Endothelial cell of umbilical vein (primary cell): ENCODE measurements around the gene TMEM140. TPM values are rescaled to one million over a fixed set of nuclear protein-coding genes. Genes with fewer than 3 reads are reported as not detected.

Source experiments
- BruUV-seq: library from RNA; stranded (reverse); fragments of 400-500 nt; replicated peaks from 2 replicates; lab custom pipeline; 2021; lab: Mats Ljungman, UMichigan
- CTCF ChIA-PET: fragments of 300-600, 350-600 bp; sonication (Branson Sonifier 250); formaldehyde crosslinking; loops from one replicate; lab custom pipeline; 2021; ENCODE audit warnings: antibody characterized with exemption, inconsistent platforms; lab: Charles Lee
- POLR2A ChIA-PET: fragments of 300-600, 350-600 bp; sonication (Branson Sonifier 250); formaldehyde crosslinking; loops from one replicate; lab custom pipeline; 2021; ENCODE audit warnings: antibody characterized with exemption, inconsistent platforms; lab: Charles Lee
- DNase-seq: peaks from one replicate; pipeline ENCODE4 v3.0.0-alpha.2; 2011; ENCODE audit warnings: low read depth, low spot score
- FAIRE-seq: peaks from 2 replicates; lab custom pipeline; 2011; peaks lifted over from hg19 to GRCh38; lab: Jason Lieb, UNC
- H2AFZ ChIP-seq: 2 replicates; pipeline ENCODE4 v1.6.0; 2012; ENCODE audit warnings: low read depth, low read length, control low read depth, inconsistent platforms
- H3K27ac ChIP-seq: 2 replicates; pipeline ENCODE4 v1.5.1; 2011; ENCODE audit warnings: low read depth, mild to moderate bottlenecking, control low read depth, low read length, moderate library complexity; ENCODE audit not compliant: insufficient read depth
- H3K27me3 ChIP-seq, 2 experiments: 2 replicates each; pipeline versions ENCODE4 v1.6.0 to v1.6.1; 2011; ENCODE audit warnings: low read length in 2 of 2, mixed read lengths in 1 of 2; ENCODE audit not compliant: control insufficient read depth in 2 of 2, insufficient read depth in 2 of 2
- H3K36me3 ChIP-seq, 2 experiments: 2 replicates in 1 of 2; 3 replicates in 1 of 2; pipeline ENCODE4 v1.5.1; 2011; ENCODE audit warnings: low read length in 2 of 2, mild to moderate bottlenecking in 1 of 2, moderate library complexity in 1 of 2; ENCODE audit not compliant: control insufficient read depth in 2 of 2, insufficient read depth in 2 of 2; ENCODE audit errors: extremely low read depth in 1 of 2
- H3K4me1 ChIP-seq: 3 replicates; pipeline ENCODE4 v1.5.1; 2011; ENCODE audit warnings: mild to moderate bottlenecking, low read length; ENCODE audit not compliant: control insufficient read depth, insufficient read depth; ENCODE audit errors: extremely low read depth
- H3K4me2 ChIP-seq: 2 replicates; pipeline ENCODE4 v1.6.1; 2011; ENCODE audit warnings: low read length, control low read depth, mixed read lengths; ENCODE audit not compliant: insufficient read depth
- H3K4me3 ChIP-seq, 3 experiments: fragments of 200-600 bp in 1 of 3; sonication (generic), shearing (Covaris generic) in 1 of 3; replicated peaks in 1 of 3; 2 replicates each; pipeline ENCODE4 v1.5.1; 2011 to 2016; ENCODE audit warnings: control low read depth in 3 of 3, low read length in 3 of 3, mild to moderate bottlenecking in 2 of 3, inconsistent platforms in 1 of 3, low read depth in 1 of 3, moderate library complexity in 1 of 3; ENCODE audit not compliant: insufficient read depth in 1 of 3
- H3K79me2 ChIP-seq: 2 replicates; pipeline ENCODE4 v1.6.0; 2012; ENCODE audit warnings: low read length, inconsistent platforms; ENCODE audit not compliant: control insufficient read depth, insufficient read depth
- H3K9ac ChIP-seq: replicated peaks from 2 replicates; pipeline ENCODE3; 2011; ENCODE audit warnings: low read length, control low read depth; ENCODE audit not compliant: insufficient read depth; ENCODE audit errors: extremely low read depth
- H3K9me1 ChIP-seq: replicated peaks from 3 replicates; pipeline ENCODE4 v1.6.0; 2011; ENCODE audit warnings: mild to moderate bottlenecking, low read length; ENCODE audit not compliant: control insufficient read depth, insufficient read depth; ENCODE audit errors: extremely low read depth
- H3K9me3 ChIP-seq: replicated peaks from 2 replicates; pipeline ENCODE4 v1.5.1; 2012; ENCODE audit warnings: low read length, inconsistent platforms; ENCODE audit not compliant: control insufficient read depth, insufficient read depth
- H4K20me1 ChIP-seq: replicated peaks from 2 replicates; pipeline ENCODE3; 2011; ENCODE audit warnings: mild to moderate bottlenecking, low read length; ENCODE audit not compliant: control insufficient read depth, insufficient read depth; ENCODE audit errors: extremely low read depth
- EZH2 ChIP-seq: IDR thresholded peaks from 2 replicates; pipeline ENCODE4 v1.6.1; 2012; ENCODE audit warnings: borderline replicate concordance, low read depth, mild to moderate bottlenecking, moderate library complexity, low read length, inconsistent platforms; ENCODE audit not compliant: severe bottlenecking
- FOS ChIP-seq: IDR thresholded peaks from 2 replicates; pipeline ENCODE4 v1.6.1; 2011; ENCODE audit warnings: mild to moderate bottlenecking, low read length, moderate library complexity, borderline replicate concordance; ENCODE audit not compliant: insufficient read depth
- GATA2 ChIP-seq: IDR thresholded peaks from 2 replicates; pipeline ENCODE4 v1.7.0; 2011; ENCODE audit warnings: low read depth, mild to moderate bottlenecking, moderate library complexity, mixed read lengths, low read length; ENCODE audit not compliant: insufficient read length, insufficient read depth
- JUN ChIP-seq: IDR thresholded peaks from 2 replicates; pipeline ENCODE4 v1.6.1; 2011; ENCODE audit warnings: borderline replicate concordance, low read depth; ENCODE audit not compliant: insufficient read length, insufficient read depth
- MYC ChIP-seq: IDR thresholded peaks from one replicate; pipeline ENCODE4 v1.6.1; 2011; ENCODE audit warnings: mild to moderate bottlenecking, low read depth, low read length
- POLR2A ChIP-seq: IDR thresholded peaks from 2 replicates; pipeline ENCODE4 v1.6.1; 2012; ENCODE audit warnings: low read depth, mild to moderate bottlenecking, control low read depth, low read length
- POLR2AphosphoS5 ChIP-seq: IDR thresholded peaks from 2 replicates; pipeline ENCODE4 v1.6.1; 2012; ENCODE audit warnings: low read depth, mild to moderate bottlenecking, control low read depth, low read length, moderate library complexity; ENCODE audit not compliant: insufficient read depth
- dilution Hi-C: fragments of 300-500 bp; cut with MboI; formaldehyde crosslinking; loops from one replicate; pipeline ENCODE4 v1.15.0; 2019; ENCODE audit warnings: low sequenced_read_pairs; ENCODE audit not compliant: extremely low pct_ligation_motif_present
- intact Hi-C: fragments of 100-400 bp; cut with micrococcal nuclease; formaldehyde crosslinking; loops from one replicate; pipeline ENCODE4 v1.10.0; 2022
- polyA plus RNA-seq, 4 experiments: library from polyadenylated mRNA; depleted of rRNA in 3 of 4; stranded (reverse) in 3 of 4; unstranded in 1 of 4; fragments of >200 nt; gene quantifications; 2 replicates each; pipeline versions ENCODE4 v1.2.1 to v1.2.3, GENCODE V29; 2011 to 2012; ENCODE audit warnings: missing spikeins in 1 of 4
- total RNA-seq: library from RNA; stranded (reverse); gene quantifications from 2 replicates; pipeline ENCODE4 v1.2.3, GENCODE V29; 2021
- TF ChIP-seq, protein P1 (sequence below): IDR thresholded peaks from 2 replicates; pipeline ENCODE4 v1.6.1; 2011; ENCODE audit not compliant: insufficient read depth, insufficient read length
- TF ChIP-seq, protein P2 (sequence below), 2 donors: IDR thresholded peaks; 1 replicate in 1 of 2; 2 replicates in 1 of 2; pipeline ENCODE4 v1.5.1; 2011; ENCODE audit warnings: low read length in 2 of 2, mild to moderate bottlenecking in 2 of 2, moderate library complexity in 2 of 2, control low read depth in 1 of 2, inconsistent platforms in 1 of 2, low read depth in 1 of 2; ENCODE audit not compliant: insufficient read depth in 1 of 2; ENCODE audit errors: extremely low read depth in 1 of 2

TMEM140 gene
- total and polyA plus RNA-seq, 2 donors (not counting 3 experiments of a cell fraction or from before 2014, with no cell fraction given) = 17.9 to 26.5 TPM

- no peaks in the 10 kb centered on the region for H3K36me3 ChIP-seq
- dilution Hi-C loops (no loop called here), intact Hi-C loops (no loop called here)
- POLR2A ChIA-PET = no interaction called here
- H3K9me3 ChIP-seq = no peaks in the 10 kb centered on the region
- H2AFZ ChIP-seq = no peak overlapping the region
- no peaks in the 10 kb centered on the region for H3K79me2 ChIP-seq
- TF ChIP-seq, protein P1, sequence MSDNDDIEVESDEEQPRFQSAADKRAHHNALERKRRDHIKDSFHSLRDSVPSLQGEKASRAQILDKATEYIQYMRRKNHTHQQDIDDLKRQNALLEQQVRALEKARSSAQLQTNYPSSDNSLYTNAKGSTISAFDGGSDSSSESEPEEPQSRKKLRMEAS = no peak
- TF ChIP-seq MYC = no peak
- TF ChIP-seq POLR2AphosphoS5 = no peak
- TF ChIP-seq EZH2 = no peak
- no peak for TF ChIP-seq POLR2A
- TF ChIP-seq FOS = no peak
- BruUV-seq = no TSS peak
- DNase-seq (no peak), FAIRE-seq (no peak)
- H3K9ac ChIP-seq = no peak overlapping the region
- no peak overlapping the region for H3K27ac ChIP-seq
- H3K27me3 ChIP-seq = no peaks in the 10 kb centered on the region
- no peak overlapping the region for H3K4me3 ChIP-seq
- no peaks in the 10 kb centered on the region for H4K20me1 ChIP-seq
- H3K4me1 ChIP-seq = peaks cover 4% of the 10 kb centered on the region
- CTCF ChIA-PET = interaction anchor here (1.9 kb wide), 1 partner anchor 20 kb away, joined by 5 read pairs; no protein-coding TSS in a partner anchor
- no peak overlapping the region for H3K4me2 ChIP-seq
- no peaks in the 10 kb centered on the region for H3K9me1 ChIP-seq
Measured at GRCh38 chr7:135114622-135115021, 33.2 kb upstream of the TMEM140 start.

DNA sequence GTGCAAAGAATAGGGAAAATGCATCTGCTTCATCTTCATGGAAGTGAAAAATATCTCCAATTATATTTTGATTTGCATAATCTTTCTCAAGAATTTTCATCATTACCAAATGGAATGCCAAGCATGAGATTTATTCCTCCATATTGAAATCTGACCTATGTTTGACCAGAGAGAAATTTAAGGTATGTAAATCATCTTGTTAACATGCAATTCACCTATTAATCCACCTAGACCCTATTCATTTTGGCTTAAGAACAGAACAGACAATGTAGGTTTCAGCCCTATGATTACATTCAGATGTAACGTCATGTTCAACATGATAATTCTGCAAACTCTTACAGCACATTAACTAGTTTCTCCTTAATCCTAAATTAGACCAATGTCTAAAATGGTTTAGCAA, 30.8 kb upstream of the TMEM140 start:
- ChIA-PET CTCF (no interaction called here), POLR2A (no interaction called here)
- Histone ChIP-seq H3K4me2 (no peak overlapping the region), H3K4me3 (no peak overlapping the region), H3K79me2 (no peaks in the 10 kb centered on the region), H3K27ac (no peak overlapping the region), H3K4me1 (no peaks in the 10 kb centered on the region), H2AFZ (no peak overlapping the region), H3K9me1 (no peaks in the 10 kb centered on the region), H3K9ac (no peak overlapping the region), H4K20me1 (no peaks in the 10 kb centered on the region), H3K27me3 (no peaks in the 10 kb centered on the region), H3K9me3 (no peaks in the 10 kb centered on the region), H3K36me3 (no peaks in the 10 kb centered on the region)
- DNase-seq = no peak
- intact Hi-C loops = no loop called here
- no peak for FAIRE-seq
- TF ChIP-seq POLR2AphosphoS5 (no peak), MYC (no peak), JUN (no peak), EZH2 (no peak), POLR2A (no peak), FOS (no peak), GATA2 (no peak)
- TF ChIP-seq, protein P1 = no peak
- TF ChIP-seq, protein P2, sequence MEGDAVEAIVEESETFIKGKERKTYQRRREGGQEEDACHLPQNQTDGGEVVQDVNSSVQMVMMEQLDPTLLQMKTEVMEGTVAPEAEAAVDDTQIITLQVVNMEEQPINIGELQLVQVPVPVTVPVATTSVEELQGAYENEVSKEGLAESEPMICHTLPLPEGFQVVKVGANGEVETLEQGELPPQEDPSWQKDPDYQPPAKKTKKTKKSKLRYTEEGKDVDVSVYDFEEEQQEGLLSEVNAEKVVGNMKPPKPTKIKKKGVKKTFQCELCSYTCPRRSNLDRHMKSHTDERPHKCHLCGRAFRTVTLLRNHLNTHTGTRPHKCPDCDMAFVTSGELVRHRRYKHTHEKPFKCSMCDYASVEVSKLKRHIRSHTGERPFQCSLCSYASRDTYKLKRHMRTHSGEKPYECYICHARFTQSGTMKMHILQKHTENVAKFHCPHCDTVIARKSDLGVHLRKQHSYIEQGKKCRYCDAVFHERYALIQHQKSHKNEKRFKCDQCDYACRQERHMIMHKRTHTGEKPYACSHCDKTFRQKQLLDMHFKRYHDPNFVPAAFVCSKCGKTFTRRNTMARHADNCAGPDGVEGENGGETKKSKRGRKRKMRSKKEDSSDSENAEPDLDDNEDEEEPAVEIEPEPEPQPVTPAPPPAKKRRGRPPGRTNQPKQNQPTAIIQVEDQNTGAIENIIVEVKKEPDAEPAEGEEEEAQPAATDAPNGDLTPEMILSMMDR (IDR thresholded peaks at IDR 0.05; ENCODE audit: extremely low read depth in 1 of 2, insufficient read depth in 1 of 2, low read depth in 1 of 2, low read length in 2 of 2) = no peak
- dilution Hi-C loops = no loop called here
- no TSS peak for BruUV-seq
